ENCODE data around the gene PCSK5.

DNA sequence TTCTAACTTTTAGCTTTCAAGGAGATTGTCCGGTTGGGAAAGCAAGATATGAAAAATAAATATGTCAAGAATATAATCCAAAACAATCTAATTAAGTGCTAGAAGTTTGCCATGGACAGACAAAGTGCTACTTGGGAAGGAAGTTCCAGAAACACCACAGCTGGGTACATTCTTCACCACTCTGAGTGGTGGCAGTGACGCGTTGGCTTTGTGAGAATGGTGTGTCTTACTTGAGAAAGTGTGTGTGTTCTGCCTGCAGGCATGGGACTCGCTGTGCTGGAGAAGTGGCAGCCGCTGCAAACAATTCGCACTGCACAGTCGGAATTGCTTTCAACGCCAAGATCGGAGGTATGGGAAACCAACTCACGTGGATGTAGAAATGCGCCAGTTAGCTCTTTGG is 177.2 kb downstream of the PCSK5 start:
- TF ChIP-seq, protein P1, sequence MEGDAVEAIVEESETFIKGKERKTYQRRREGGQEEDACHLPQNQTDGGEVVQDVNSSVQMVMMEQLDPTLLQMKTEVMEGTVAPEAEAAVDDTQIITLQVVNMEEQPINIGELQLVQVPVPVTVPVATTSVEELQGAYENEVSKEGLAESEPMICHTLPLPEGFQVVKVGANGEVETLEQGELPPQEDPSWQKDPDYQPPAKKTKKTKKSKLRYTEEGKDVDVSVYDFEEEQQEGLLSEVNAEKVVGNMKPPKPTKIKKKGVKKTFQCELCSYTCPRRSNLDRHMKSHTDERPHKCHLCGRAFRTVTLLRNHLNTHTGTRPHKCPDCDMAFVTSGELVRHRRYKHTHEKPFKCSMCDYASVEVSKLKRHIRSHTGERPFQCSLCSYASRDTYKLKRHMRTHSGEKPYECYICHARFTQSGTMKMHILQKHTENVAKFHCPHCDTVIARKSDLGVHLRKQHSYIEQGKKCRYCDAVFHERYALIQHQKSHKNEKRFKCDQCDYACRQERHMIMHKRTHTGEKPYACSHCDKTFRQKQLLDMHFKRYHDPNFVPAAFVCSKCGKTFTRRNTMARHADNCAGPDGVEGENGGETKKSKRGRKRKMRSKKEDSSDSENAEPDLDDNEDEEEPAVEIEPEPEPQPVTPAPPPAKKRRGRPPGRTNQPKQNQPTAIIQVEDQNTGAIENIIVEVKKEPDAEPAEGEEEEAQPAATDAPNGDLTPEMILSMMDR (conservative IDR thresholded peaks at IDR 0.05; ENCODE audit: low read length) = no peak
- no peak for TF ChIP-seq EZH2phosphoT487 (IDR thresholded peaks at IDR 0.05; ENCODE audit: borderline replicate concordance, low read depth, low read length)

All from OCI-LY7 (cell line).